ENCODE results near the gene FCRL6.

Gene FCRL6

DNA sequence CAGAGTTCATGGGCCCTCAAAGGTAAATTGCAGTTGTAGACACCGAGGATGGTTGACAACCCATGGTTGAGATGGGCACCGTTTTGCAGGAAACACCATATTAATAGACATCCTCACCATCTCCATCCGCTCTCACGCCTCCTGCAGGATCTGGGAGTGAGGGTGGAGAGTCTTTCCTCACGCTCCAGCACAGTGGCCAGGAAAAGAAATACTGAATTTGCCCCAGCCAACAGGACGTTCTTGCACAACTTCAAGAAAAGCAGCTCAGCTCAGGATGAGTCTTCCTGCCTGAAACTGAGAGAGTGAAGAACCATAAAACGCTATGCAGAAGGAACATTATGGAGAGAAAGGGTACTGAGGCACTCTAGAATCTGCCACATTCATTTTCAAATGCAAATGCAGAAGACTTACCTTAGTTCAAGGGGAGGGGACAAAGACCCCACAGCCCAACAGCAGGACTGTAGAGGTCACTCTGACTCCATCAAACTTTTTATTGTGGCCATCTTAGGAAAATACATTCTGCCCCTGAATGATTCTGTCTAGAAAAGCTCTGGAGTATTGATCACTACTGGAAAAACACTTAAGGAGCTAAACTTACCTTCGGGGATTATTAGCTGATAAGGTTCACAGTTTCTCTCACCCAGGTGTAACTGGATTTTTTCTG lies 33.8 kb downstream of the FCRL6 start:
- DNase-seq = no peak

DNA sequence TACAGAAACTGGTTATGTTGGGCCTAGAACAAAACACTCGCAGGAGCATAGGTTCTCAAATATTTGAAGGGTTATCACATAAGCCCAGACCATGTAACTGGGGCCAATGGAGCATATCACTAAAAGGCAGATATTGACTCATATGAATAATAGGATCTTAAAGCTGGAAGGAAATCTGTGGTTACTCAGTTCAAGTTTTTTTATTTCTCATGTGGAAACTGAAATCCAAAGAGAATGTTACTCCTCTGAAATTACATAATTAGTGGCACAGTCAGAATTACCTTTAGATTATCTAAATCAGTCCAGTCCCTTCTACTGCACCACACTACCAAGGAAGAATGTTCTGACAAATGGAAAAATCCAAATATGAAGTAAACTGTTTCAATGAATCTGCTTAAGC lies 36.6 kb downstream of the FCRL6 start:
- no peak for DNase-seq

DNA sequence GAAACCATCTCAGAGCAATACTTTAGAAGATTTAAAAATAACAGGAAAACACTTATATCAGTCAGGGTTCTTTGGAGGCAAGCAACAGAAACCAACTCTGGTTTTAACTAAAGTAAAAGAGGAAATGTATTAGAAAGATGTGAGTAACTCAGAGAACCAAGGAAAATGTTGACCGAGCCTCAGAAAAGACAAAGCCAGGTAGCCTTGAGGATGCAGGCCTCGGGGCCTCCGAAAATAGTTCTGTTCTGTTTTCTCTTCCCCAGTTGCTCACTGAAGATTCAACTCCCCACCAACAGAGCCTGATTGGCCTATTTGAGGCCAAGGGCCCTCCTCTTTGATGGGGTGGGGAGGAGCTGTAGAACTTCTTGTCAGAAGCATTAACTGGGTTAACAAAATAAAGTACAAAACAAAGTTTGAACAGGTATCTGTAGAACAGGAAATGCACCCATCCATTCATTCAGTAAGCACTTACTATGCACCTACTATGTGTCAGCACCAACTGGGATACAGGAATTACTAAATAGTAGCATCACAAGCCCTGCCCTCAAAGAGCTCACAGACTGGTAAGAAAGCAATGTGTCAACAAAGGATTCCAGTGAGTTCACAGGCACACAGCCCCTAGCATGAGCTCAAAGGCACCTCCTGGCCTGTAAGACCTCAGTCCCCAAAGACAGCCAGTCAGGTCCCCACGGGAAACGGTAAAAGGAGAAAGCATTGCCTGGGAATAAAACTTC lies 37.1 kb downstream of the FCRL6 start:
- DNase-seq = no peak

DNA sequence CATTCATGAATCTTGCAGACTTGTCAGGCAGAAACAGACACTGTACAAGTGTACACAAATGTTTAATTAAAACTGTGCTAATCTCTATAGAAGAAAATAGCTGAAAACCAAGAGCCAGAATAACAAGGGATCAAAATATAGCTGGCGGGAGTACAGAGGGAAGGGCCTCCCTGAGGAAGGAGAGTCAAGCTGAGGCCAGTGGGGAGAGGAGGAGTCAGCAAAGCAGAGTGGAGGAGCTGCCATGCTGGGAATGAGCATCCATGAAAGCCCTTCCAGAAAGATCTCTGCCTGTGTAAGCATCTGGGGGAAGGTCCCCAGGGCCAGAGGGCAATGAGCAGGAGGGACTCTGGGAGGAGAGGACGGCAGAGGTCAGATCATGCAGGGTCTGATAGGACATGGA lies 39.6 kb downstream of the FCRL6 start:
- no peak for DNase-seq

DNA sequence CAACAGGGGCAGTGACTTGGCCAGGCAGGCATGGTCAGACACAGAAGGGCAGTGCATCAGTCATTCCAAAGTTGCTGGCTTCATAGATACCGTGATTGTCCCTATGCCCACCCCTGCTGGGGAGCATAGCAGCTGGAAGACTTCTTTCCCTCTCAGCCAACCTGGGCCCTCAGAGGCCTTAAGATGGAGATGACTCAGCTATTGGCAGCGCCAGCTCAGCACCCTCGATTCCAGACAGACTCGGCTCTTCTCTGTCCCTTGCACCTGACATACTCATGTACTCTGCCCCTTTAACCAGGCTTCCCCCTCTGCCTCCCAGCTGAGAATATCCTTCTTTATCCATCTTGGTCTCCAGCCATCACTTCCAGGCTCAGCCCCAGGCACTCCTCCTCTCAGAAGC lies 41.3 kb downstream of the FCRL6 start:
- no peak for DNase-seq

DNA sequence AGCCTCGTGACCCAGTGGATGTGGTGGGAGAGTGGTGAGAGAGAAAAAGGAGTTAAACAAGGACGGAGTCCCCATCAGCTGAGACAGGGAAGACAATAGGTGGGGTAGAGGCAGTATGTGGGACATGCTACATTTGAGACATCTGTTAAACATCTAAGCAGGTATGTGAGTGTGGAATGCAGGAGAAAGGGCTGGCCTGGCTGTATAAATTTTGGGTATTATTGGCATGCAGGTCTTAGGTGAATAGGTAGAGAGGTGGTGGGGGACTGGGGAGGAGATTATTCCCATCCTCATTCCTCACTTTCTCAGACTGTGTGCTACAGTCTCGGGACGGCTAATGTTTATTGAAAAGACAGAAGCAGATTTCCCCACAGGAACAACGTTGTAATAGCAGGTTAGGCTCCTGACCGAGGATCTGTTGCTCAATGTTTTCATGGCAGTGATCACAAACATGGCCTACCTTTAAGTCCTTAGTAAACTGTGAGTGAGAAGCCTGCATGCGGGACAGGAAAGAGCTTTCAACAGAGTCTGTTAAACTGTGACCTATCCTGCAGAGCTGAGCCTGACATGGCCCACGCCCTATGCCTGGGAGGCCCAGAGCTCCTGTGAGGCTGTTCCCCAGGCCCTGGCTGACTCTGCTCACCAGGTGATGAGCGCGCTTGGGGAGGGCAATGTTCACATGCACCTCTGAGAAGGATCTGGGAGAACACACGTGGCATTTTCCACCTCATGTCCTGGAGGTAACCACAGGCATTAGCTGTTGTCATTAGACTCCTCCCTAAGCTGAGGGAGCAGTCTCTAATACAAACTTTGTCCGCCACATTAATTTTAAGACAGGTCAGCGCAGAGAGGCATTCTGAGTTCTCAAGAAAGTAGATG lies 43.8 kb downstream of the FCRL6 start:
- no peak for DNase-seq

DNA sequence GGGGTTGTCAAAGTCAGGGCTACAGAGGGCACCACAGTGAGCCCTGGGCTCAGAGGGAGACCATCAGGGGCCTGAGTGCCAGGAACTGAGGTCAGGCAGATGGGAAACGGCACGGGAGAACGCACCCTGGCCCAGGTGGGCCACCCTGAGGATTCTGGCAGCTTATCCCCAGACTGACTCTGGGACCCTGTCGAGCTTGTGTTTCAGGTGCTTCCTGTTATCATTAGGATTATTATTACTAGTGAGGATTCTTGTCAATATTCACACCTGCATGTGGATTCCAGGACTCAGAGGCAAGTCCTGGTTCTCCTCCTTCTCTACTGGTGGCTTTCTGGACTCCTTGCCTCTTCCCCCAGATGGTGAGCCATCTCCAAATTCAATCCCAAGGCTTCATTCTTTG lies 45.1 kb downstream of the FCRL6 start:
- no peak for DNase-seq

DNA sequence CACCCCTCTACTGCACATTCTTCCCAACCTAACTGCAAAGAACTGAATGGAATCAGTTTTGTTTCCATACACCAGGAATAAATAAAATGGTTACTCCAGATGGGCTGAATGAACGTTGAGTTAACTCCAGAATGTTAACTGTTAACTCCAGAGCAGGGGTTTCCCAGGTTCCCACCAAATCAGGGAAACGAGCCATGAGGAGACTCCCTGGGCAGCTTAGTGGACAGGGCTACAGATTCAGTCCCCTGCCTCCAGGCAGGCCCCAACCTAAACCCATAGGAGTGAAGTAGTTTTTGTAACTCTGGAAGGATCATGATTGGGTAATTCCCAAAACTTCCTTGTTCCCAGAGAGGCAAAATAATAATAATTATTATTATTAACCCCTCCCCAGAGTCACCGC lies 46.2 kb downstream of the FCRL6 start:
- DNase-seq = no peak

DNA sequence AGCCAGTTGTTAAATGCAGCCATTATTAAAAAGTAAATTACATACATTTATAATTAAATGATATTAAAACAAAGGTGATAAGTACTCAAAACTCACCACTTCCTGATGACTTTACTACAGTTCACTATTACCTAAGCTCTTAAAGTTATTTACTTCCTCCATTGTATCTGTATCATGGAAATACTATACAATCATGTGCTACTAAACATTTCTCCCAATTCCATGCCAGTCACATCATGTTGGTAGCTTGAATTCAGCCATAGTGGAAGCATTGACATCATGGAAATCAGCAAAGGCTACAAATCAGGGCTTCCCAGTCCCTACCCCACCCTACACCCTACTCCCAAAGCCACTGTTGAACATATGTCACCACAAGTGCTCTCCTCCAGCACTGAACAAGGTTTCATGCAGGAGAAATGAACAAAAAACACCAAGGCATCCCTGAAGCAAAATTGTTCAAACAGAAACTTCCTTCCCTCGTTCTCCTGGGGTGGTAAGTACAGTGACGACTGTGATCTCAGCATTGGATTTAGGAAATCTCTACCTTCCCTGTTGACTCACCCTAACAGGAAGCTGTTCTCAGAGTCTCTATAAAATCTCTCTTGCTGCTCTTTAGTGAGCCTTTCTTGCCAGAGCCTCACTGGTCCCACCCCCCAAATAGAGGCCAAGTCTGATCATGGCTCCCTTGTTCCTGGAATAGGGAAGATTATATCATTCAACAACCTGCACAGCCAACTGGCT lies 47.6 kb downstream of the FCRL6 start:
- peak; percentile 42 for DNase-seq

DNA sequence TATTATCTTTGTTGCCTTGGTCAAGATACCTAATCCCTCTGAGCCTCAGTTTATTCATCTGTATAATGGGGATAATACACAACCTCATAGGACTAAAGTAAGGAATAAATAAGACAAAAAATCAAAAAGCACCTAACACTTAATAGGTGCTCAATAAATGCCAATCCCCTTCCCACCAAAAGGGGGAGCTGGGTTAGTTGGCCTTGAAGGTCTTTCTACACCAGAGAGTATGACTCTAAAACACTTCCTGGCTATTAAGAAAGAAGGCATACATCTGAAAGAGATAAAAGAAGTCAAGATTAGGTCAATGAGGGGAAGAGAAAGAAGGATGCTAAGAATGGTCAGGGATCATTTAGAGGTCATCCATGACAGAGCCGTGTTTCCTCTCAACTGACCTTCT lies 49.2 kb downstream of the FCRL6 start:
- DNase-seq = no peak

DNA sequence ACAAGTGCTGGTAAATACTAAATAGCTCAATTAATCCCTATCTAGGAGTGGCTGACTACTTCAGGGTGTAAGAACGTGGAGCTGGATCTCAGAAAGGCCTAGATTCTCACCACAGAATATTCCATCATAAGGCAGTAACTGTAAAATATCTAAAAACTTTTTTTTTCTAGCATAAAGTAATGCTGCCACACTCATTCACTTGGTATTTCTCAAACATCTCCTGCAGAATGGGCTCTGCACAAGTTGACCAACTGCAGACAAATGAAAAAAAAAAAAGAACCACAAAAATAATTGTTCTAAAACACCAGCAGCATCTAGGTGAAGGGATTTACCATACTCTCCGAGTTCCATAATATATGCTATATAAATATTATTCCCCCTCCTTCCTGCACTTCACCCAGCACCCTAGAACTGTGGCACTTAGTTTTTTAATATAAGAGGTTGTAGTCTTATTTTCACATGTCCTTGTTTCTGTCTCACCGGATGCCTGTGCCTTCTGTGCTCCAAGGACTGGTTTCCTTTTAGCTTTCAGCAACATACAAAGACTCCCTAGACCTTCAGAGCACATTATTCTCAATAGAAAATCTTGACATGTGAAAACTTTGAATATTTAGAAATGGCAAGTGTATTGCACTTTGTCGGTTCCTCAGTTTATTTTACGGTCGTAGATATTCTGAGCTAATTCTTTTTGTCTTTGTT lies 51.4 kb downstream of the FCRL6 start:
- peak; percentile 69 for DNase-seq

DNA sequence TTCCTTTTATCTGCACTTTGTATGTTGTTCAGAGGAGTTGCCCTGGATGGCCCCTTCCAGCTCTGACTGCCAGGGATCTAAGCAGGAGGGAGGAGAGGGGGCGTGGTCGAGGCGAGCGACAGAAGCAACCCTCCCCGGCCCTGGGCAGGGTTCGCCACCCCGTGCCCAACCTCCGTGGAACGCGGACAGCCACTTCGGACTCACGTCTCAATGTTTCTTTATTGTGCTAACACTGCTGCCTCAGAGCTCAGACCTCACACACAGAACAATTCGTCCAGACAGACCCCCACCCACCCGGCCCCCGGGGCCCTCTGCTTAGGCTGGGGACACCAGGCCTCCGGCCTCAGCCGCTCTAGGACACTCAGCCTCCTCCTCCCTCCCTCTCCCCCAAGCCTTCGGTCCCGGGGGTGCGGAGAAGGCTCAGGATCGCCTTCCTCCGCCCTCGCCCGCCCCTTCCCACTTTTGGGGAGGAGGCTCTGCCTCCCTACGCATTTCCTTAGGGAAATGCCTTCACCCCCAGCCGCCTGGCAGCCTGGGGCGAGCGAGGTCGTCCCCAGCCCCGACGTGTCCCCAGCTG lies 52.0 kb downstream of the FCRL6 start:
- DNase-seq = peak; percentile 46

DNA sequence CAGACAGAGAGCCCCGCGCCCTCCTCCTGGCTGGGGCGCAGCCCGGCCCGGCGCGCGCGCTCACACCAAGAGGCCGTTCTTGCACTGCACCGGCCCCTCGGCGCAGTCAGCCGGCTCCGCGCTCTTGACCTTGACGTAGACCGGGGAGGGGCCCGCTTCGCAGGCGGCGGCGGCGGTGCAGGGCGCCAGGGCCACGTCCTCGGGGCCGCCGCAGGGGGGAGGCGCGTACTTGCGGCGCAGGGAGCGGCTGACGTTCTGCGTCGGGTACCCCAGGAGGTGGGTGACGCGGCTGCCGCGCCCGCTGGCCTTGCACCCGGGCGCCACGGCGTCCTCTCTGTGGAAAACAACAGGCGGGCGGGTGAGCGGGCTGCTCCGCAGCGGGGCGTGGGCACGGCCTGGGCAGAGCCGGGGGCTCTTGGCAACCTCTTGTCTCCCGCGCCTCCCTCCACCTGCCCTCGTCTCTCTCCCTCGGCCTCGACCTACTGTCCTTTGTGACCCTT lies 52.6 kb downstream of the FCRL6 start:
- peak; percentile 81 for DNase-seq

DNA sequence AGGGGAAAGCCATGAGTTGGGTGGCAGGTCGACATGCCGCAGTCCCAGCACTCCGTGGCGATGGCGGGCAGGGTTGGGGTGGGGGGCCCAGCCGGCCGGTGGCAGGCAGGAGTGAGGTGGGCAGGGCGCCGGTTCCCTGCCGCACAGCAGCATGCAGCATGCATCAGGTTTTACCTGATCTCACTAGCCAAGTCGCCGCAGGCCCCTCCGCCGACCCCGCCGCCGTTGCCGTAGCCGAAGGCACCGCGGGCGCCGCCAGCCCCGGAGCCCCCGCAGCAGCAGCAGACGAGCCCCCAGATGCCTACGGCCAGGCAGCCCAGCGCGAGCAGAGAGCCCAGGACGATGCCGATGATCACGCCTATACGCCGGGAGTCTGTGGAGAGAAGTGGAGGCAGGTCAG lies 53.5 kb downstream of the FCRL6 start:
- DNase-seq = no peak

DNA sequence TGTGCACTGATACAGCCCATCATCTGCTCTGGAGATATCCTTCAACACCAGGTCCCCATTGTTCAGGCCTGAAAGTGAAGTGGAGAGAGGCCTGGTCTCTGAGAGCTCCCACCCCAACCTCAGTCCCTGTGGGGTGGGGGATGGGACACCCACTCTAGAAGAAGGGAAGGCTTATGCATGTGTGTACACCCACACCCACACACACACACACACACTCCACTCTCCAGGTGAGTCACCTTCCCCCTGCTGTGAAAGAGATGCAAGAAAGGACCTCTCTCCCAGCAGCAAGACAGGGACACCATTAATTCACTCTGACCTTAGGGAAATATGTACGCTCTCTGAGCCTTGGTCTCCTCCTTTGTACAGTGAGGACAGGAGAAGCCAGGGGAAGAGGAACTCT lies 54.4 kb downstream of the FCRL6 start:
- no peak for DNase-seq

DNA sequence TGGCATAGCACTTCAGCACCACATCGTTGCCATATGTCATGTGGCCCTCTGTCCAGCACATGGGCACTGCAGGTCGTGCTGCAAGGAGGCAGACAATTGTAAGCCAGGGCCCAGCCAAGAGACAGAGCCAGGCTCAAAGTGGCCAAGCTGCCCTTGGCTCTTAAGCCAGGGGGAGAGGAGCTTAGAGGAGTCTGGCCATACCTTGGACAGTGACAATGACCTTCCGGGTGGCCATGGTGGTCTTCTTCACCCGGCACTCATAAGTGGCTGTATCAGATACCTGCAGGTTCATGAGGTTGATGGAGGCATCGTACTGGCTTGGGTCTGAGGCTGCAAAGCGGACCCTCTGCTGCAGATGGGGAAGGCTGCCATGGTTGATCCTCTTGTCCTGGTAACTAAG lies 55.7 kb downstream of the FCRL6 start:
- no peak for DNase-seq

DNA sequence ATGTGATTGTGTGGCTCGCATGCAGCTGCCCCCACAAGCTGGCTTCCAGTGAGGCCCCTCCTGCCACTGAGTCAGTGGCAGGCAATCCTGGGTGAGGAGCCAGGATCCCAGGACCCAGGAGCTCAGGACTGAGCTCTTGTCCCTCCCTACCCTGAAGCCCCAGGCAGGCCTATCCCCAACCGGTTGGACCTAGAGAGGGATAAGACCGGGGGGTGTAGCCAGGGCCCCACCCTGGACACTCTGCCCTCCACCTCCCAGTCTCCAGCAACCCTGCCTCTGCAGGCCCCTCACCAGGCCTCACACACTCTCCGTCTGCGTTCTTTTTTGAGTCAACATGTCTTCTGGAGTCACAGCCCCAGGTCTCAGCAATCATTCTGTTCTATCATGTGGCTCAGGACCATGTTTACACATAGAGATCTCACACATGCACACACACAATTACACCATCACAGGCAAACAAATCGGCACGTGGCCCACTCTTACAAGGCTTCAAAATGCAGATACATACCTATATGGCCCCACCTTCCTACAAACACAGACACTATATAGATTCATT lies 57.7 kb downstream of the FCRL6 start:
- no peak for DNase-seq

DNA sequence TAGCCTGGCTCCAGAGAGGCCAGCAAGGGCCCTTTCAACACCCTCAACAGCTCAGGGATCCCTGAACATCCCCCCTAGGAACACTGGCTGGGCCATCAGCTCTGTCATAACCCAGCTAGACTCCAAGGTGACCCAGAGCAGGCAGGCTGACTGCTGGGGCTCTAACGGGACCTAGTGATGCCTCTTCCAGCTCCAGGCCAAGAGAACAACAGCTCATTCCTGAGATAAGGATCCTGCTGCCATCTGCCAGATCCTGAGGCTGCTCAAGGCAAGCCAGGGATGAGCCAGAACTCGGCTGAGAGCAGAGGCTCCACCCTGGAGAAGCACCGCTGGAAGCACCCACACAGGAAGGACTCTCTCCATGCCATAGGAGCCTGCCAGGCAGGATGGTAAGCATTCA lies 58.3 kb downstream of the FCRL6 start:
- DNase-seq = no peak

DNA sequence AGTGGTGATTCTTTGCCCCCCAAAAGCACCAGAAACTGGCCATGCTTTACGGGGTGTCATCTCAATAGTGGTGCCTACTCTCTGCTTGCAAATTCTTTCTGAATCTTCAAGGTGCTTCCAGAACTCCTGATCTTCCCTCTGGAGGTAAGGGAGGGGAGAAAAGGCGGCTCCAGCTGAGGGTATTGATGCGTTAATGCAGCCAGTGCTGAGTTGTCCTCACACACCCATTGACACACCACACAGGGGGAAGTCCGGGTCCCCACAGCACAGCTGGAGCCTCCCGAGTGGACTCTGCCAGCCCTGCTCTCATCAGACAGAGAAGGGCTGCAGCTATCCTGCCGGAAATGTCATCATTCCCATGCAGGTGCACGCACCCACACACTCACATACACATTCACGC lies 59.1 kb downstream of the FCRL6 start:
- no peak for DNase-seq

DNA sequence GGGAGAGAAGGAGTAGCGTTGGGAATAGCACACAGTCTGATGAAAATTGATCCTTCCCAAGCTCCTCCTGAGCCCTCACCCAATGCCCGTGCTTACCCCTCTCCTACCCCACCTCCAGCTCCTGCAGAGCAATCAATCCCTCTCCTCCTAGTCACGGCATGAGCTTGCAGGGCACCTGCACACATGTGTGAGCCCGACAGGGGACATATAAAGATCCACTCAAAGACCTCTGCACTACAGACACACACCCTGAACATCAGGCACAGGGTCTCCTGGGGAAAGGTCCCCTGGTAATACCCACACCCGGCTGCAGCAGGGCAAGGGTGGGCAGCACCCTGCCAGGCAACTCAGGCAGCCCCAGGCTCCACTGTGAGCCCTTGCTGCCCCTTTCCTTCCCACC lies 59.9 kb downstream of the FCRL6 start:
- no peak for DNase-seq

DNA sequence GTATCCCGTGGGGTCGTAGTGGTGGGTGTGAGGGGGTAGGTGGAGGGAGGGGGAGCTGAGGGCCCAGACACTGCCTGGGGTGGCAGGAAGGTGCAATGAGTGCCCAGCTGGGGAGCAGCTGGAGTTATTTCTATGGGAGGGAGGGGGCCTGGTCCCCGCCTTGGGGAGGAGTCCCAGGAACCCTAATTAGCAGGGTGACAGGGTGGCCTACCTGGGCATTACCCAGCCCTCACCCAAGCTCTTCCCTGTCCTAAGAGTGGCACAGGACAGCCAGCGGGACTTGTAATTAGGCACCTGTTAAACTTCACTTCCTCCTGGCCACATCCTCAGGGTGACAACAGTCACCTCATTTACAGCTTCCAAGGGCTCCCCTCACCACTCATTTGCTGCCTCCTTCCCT lies 60.4 kb downstream of the FCRL6 start, which contains the start of gene VSIG8:
TSS of gene VSIG8 (minus strand) at position 101 of the 400 bp plus-strand sequence. CDS start 136 bp downstream, outside the sequence.
- no peak for DNase-seq
